Fibroblast of villous mesenchyme (primary cell): ENCODE measurements around the gene NBPF3. TPM values are rescaled to one million over a fixed set of nuclear protein-coding genes. Genes with fewer than 3 reads are reported as not detected.

Experiments
- DNase-seq: peaks from one replicate; pipeline ENCODE4 v3.0.0-alpha.2; 2010; ENCODE audit warnings: low read depth
- H3K4me3 ChIP-seq: 2 replicates; pipeline ENCODE4 v1.5.1; 2011; ENCODE audit warnings: low read depth, mild to moderate bottlenecking, low read length
- total RNA-seq: library from RNA; depleted of rRNA; stranded (reverse); fragments of >200 nt; gene quantifications from 2 replicates; pipeline ENCODE4 v1.2.3, GENCODE V29; 2012
- TF ChIP-seq, protein P1 (sequence below): IDR thresholded peaks from 2 replicates; pipeline ENCODE4 v1.5.1; 2012; ENCODE audit warnings: low read depth, mild to moderate bottlenecking, low read length; ENCODE audit not compliant: insufficient read depth

Gene NBPF3
- total RNA-seq, 1 donor = 36.7 TPM

GRCh38 chr1:21520899-21521716, 81.2 kb downstream of the NBPF3 start:
- H3K4me3 ChIP-seq = no peak overlapping the region
- DNase-seq = no peak
- TF ChIP-seq, protein P1, sequence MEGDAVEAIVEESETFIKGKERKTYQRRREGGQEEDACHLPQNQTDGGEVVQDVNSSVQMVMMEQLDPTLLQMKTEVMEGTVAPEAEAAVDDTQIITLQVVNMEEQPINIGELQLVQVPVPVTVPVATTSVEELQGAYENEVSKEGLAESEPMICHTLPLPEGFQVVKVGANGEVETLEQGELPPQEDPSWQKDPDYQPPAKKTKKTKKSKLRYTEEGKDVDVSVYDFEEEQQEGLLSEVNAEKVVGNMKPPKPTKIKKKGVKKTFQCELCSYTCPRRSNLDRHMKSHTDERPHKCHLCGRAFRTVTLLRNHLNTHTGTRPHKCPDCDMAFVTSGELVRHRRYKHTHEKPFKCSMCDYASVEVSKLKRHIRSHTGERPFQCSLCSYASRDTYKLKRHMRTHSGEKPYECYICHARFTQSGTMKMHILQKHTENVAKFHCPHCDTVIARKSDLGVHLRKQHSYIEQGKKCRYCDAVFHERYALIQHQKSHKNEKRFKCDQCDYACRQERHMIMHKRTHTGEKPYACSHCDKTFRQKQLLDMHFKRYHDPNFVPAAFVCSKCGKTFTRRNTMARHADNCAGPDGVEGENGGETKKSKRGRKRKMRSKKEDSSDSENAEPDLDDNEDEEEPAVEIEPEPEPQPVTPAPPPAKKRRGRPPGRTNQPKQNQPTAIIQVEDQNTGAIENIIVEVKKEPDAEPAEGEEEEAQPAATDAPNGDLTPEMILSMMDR = no peak

- H3K4me3 ChIP-seq = no peak overlapping the region
- DNase-seq = no peak
- TF ChIP-seq, protein P1 = no peak
Measured at GRCh38 chr1:21521717-21522060, 81.8 kb downstream of the NBPF3 start.

DNA sequence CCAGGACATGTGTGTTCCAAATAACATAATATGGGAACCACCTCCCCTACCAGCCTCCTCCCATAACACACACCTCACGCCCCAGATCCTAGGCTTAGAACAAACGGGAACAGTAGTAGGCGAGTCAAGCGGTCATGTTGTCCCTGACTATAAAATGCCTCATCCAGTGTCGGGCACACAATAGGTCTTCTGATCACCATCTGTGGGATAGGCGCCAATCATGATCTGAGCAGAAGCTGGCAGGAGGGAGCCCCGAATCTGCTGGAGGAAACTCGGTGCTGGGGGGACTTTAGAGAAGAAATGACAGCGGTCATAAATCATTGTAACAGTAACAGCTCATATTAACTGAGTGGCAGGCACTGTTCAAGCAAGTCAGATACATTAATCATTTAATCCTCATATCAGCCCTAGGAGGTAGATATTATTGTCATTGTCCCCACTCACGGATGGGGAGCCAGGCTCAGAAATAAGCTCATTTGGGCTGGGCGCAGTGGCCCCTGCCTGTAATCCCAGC, 82.6 kb downstream of the NBPF3 start:
- TF ChIP-seq, protein P1 = no peak
- H3K4me3 ChIP-seq = no peak overlapping the region
- no peak for DNase-seq

DNA sequence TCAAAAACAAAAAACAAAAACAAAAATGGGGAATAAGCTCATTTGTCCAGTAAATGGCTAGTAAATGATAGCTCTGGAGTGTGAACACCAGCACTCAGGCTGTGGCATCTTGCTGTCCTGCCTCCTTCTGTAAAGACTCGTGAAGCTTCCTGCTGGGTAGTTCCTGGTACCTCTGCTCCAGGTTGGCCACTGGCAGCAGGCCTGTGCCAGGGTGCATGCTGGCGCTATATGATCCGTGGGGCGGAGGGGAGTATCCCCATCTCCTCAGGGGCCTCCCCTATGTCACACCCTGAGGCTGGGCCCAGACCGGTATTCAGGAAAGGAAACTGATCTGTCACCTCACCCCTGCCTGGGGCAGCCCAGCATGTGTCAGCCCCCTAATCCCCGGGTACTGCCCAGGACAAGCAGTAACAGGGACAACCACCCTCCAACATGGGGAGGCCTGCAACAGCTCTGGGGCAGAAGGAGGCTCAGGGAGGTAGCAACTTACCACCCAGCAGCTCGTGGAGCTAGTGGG, 83.4 kb downstream of the NBPF3 start:
- TF ChIP-seq, protein P1 = no peak
- no peak for DNase-seq
- no peak overlapping the region for H3K4me3 ChIP-seq

GRCh38 chr1:21524220-21524619, 84.3 kb downstream of the NBPF3 start:
- TF ChIP-seq, protein P1 = no peak
- DNase-seq = no peak
- H3K4me3 ChIP-seq = no peak overlapping the region

GRCh38 chr1:21524686-21525339, 84.9 kb downstream of the NBPF3 start:
- TF ChIP-seq, protein P1 = no peak
- DNase-seq = no peak
- no peak overlapping the region for H3K4me3 ChIP-seq
